ENCODE results near the gene SCGB3A2.

DNA sequence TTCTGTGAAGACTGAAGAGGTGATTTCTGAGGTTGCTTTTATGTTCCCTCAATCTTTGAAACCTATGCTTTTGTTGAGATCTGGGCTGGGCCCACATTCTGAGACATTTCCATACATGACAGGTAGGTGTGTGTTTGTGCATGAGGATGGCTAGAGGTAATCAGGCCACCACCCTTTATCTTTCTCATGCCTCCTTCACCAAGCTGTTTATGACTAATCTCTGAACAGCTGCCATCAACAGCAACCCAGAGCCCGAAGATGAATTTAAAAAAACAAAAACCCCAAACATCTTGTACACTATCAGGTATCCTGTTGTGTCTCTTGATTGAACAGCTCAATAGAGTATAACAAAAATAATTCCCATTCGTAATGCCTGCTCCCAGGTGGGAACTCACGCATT is 40.4 kb downstream of the SCGB3A2 start:
- TF ChIP-seq, protein P1, sequence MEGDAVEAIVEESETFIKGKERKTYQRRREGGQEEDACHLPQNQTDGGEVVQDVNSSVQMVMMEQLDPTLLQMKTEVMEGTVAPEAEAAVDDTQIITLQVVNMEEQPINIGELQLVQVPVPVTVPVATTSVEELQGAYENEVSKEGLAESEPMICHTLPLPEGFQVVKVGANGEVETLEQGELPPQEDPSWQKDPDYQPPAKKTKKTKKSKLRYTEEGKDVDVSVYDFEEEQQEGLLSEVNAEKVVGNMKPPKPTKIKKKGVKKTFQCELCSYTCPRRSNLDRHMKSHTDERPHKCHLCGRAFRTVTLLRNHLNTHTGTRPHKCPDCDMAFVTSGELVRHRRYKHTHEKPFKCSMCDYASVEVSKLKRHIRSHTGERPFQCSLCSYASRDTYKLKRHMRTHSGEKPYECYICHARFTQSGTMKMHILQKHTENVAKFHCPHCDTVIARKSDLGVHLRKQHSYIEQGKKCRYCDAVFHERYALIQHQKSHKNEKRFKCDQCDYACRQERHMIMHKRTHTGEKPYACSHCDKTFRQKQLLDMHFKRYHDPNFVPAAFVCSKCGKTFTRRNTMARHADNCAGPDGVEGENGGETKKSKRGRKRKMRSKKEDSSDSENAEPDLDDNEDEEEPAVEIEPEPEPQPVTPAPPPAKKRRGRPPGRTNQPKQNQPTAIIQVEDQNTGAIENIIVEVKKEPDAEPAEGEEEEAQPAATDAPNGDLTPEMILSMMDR (IDR thresholded peaks at IDR 0.05), result no peak
- TF ChIP-seq EZH2 (IDR thresholded peaks at IDR 0.05; ENCODE audit: borderline replicate concordance, insufficient read depth, low read depth, low read length, poor library complexity, severe bottlenecking), result no peak

Measured in B cell (primary cell).